ENCODE data around the gene FEV. TPM values are rescaled to one million over a fixed set of nuclear protein-coding genes. Genes with fewer than 3 reads are reported as not detected.

The FEV gene
- total and polyA plus RNA-seq, 2 donors (not counting 1 experiment from before 2014, with no cell fraction given) = not detected

- Histone ChIP-seq H3K4me1 (ENCODE audit: control insufficient read depth, extremely low read depth, insufficient read depth, low read length) (no peaks in the 10 kb centered on the region), H3K9ac (ENCODE audit: insufficient read depth, low read length) (no peak overlapping the region), H3K36me3 (ENCODE audit: control insufficient read depth, insufficient read depth, low read length) (no peaks in the 10 kb centered on the region), H3K27ac (ENCODE audit: insufficient read depth, low read length) (no peak overlapping the region), H3K4me2 (ENCODE audit: extremely low read depth, insufficient read depth, low read length) (no peak overlapping the region), H3K4me3 (replicated peaks in 1 of 4; ENCODE audit: control extremely low read depth in 1 of 4, insufficient read depth in 1 of 4, low read depth in 3 of 4, low read length in 4 of 4) (no peak overlapping the region), H3K27me3 (ENCODE audit: control insufficient read depth, insufficient read depth, low read length) (no peaks in the 10 kb centered on the region), H4K20me1 (ENCODE audit: control insufficient read depth, extremely low read depth, insufficient read depth, low read length) (no peaks in the 10 kb centered on the region), H3K9me3 (ENCODE audit: control insufficient read depth, insufficient read depth, low read depth, low read length) (no peaks in the 10 kb centered on the region), H3K79me2 (ENCODE audit: control insufficient read depth, insufficient read depth, low read length) (no peaks in the 10 kb centered on the region), H2AFZ (ENCODE audit: low read length) (no peak overlapping the region)
- no peak for TF ChIP-seq CTCF (conservative IDR thresholded peaks at IDR 0.05 in 1 of 2, IDR thresholded peaks at IDR 0.05 in 1 of 2; ENCODE audit: low read depth in 1 of 2, low read length in 2 of 2)
- TF ChIP-seq EZH2 (IDR thresholded peaks at IDR 0.05; ENCODE audit: low read length, missing control alignments) = no peak
- no peak for DNase-seq (ENCODE audit: low read depth in 2 of 2)
Observed at GRCh38 chr2:219010873-219011272, 25.9 kb upstream of the FEV start.

GRCh38 chr2:219010162-219010756, 25.3 kb upstream of the FEV start:
- no peak for DNase-seq (ENCODE audit: low read depth in 2 of 2)

GRCh38 chr2:219009294-219009693, 24.3 kb upstream of the FEV start:
- H3K4me2 ChIP-seq (ENCODE audit: extremely low read depth, insufficient read depth, low read length) = no peak overlapping the region
- DNase-seq (ENCODE audit: low read depth in 2 of 2) = no peak
- no peaks in the 10 kb centered on the region for H3K9me3 ChIP-seq (ENCODE audit: control insufficient read depth, insufficient read depth, low read depth, low read length)
- H3K27me3 ChIP-seq (ENCODE audit: control insufficient read depth, insufficient read depth, low read length) = peaks cover 10% of the 10 kb centered on the region
- no peaks in the 10 kb centered on the region for H3K4me1 ChIP-seq (ENCODE audit: control insufficient read depth, extremely low read depth, insufficient read depth, low read length)
- H3K79me2 ChIP-seq (ENCODE audit: control insufficient read depth, insufficient read depth, low read length) = no peaks in the 10 kb centered on the region
- TF ChIP-seq CTCF (conservative IDR thresholded peaks at IDR 0.05 in 1 of 2, IDR thresholded peaks at IDR 0.05 in 1 of 2; ENCODE audit: low read depth in 1 of 2, low read length in 2 of 2) (no peak), EZH2 (IDR thresholded peaks at IDR 0.05; ENCODE audit: low read length, missing control alignments) (no peak)
- no peaks in the 10 kb centered on the region for H3K36me3 ChIP-seq (ENCODE audit: control insufficient read depth, insufficient read depth, low read length)
- H2AFZ ChIP-seq (ENCODE audit: low read length) = no peak overlapping the region
- no peak overlapping the region for H3K27ac ChIP-seq (ENCODE audit: insufficient read depth, low read length)
- no peaks in the 10 kb centered on the region for H4K20me1 ChIP-seq (ENCODE audit: control insufficient read depth, extremely low read depth, insufficient read depth, low read length)
- H3K4me3 ChIP-seq (replicated peaks in 1 of 4; ENCODE audit: control extremely low read depth in 1 of 4, insufficient read depth in 1 of 4, low read depth in 3 of 4, low read length in 4 of 4) = no peak overlapping the region
- no peak overlapping the region for H3K9ac ChIP-seq (ENCODE audit: insufficient read depth, low read length)

More at GRCh38 chr2:219010162-219010756, 25.3 kb upstream of the FEV start:
- Histone ChIP-seq H3K9me3 (ENCODE audit: control insufficient read depth, insufficient read depth, low read depth, low read length) (no peaks in the 10 kb centered on the region), H3K27me3 (ENCODE audit: control insufficient read depth, insufficient read depth, low read length) (peaks cover 5% of the 10 kb centered on the region), H3K27ac (ENCODE audit: insufficient read depth, low read length) (no peak overlapping the region), H3K36me3 (ENCODE audit: control insufficient read depth, insufficient read depth, low read length) (no peaks in the 10 kb centered on the region), H3K4me2 (ENCODE audit: extremely low read depth, insufficient read depth, low read length) (no peak overlapping the region), H3K4me1 (ENCODE audit: control insufficient read depth, extremely low read depth, insufficient read depth, low read length) (no peaks in the 10 kb centered on the region), H2AFZ (ENCODE audit: low read length) (no peak overlapping the region), H4K20me1 (ENCODE audit: control insufficient read depth, extremely low read depth, insufficient read depth, low read length) (no peaks in the 10 kb centered on the region), H3K4me3 (replicated peaks in 1 of 4; ENCODE audit: control extremely low read depth in 1 of 4, insufficient read depth in 1 of 4, low read depth in 3 of 4, low read length in 4 of 4) (no peak overlapping the region), H3K79me2 (ENCODE audit: control insufficient read depth, insufficient read depth, low read length) (no peaks in the 10 kb centered on the region), H3K9ac (ENCODE audit: insufficient read depth, low read length) (no peak overlapping the region)
- TF ChIP-seq CTCF (conservative IDR thresholded peaks at IDR 0.05 in 1 of 2, IDR thresholded peaks at IDR 0.05 in 1 of 2; ENCODE audit: low read depth in 1 of 2, low read length in 2 of 2) (peak in 1 of 2 donors; percentile 11), EZH2 (IDR thresholded peaks at IDR 0.05; ENCODE audit: low read length, missing control alignments) (no peak)
